ENCODE data around the gene AGMO.

- TF ChIP-seq EZH2 (IDR thresholded peaks at IDR 0.05) (no peak), CTCF (IDR thresholded peaks at IDR 0.05 in 2 of 3, conservative IDR thresholded peaks at IDR 0.05 in 1 of 3; ENCODE audit: borderline replicate concordance in 1 of 3, insufficient read depth in 1 of 3, low read depth in 2 of 3, low read length in 2 of 3) (no peak)
Observed at GRCh38 chr7:15490291-15490690, 71.5 kb downstream of the AGMO start.
